K562 (cell line): ENCODE data around the gene UNC80. TPM values are rescaled to one million over a fixed set of nuclear protein-coding genes. Genes with fewer than 3 reads are reported as not detected.

ENCODE experiments used
- ATAC-seq: fragments of 200-7000 bp; cut with Tn5 transposase; 3 replicates; pipeline ENCODE4 v1.9.1; 2020; ENCODE audit warnings: moderate library complexity
- BruUV-seq: library from RNA; stranded (reverse); fragments of 400-500 nt; replicated peaks from 2 replicates; lab custom pipeline; 2021; lab: Mats Ljungman, UMichigan
- CTCF ChIA-PET: fragments of 300-600 bp; formaldehyde crosslinking; extraction: SDS; loops from one replicate; lab custom pipeline; 2021; ENCODE audit warnings: low intra/inter-chr PET ratio; lab: Yijun Ruan, JAX
- POLR2A ChIA-PET: fragments of 300-600, 350-650 bp; sonication (Branson Sonifier 250); formaldehyde crosslinking; extraction: SDS; loops from one replicate; lab custom pipeline; 2021; ENCODE audit warnings: antibody characterized with exemption, inconsistent platforms; lab: Yijun Ruan, JAX
- DNase-seq, 4 experiments: peaks; one replicate each; pipeline versions ENCODE4 v3.0.0 to v3.0.0-alpha.2; 2011 to 2018; ENCODE audit warnings: low spot score in 3 of 4, mixed read lengths in 3 of 4; ENCODE audit errors: extremely low read depth in 1 of 4
- FAIRE-seq: peaks from 2 replicates; lab custom pipeline; 2011; peaks lifted over from hg19 to GRCh38; lab: Jason Lieb, UNC
- H2AFZ ChIP-seq: 2 replicates; pipeline ENCODE4 v1.6.0; 2011; ENCODE audit warnings: low read depth, low read length, control low read depth, inconsistent platforms
- H3K27ac ChIP-seq: fragments of 200-600 bp; 3 replicates; pipeline ENCODE4 v1.8.0; 2011; ENCODE audit warnings: low read depth, mild to moderate bottlenecking, control low read depth, inconsistent platforms, low read length, moderate library complexity, mixed read lengths; ENCODE audit errors: extremely low read depth
- H3K27me3 ChIP-seq, 2 experiments: fragments of 300-600 bp in 1 of 2; 2 replicates in 1 of 2; 3 replicates in 1 of 2; pipeline versions ENCODE4 v1.6.0 to v1.8.0; 2011; ENCODE audit warnings: inconsistent platforms in 2 of 2, low read length in 2 of 2, mild to moderate bottlenecking in 1 of 2, mixed read lengths in 1 of 2, moderate library complexity in 1 of 2; ENCODE audit not compliant: control insufficient read depth in 2 of 2, insufficient read depth in 2 of 2
- H3K36me3 ChIP-seq: fragments of 300-600 bp; 3 replicates; pipeline ENCODE4 v1.8.0; 2011; ENCODE audit warnings: mild to moderate bottlenecking, low read length, inconsistent platforms; ENCODE audit not compliant: control insufficient read depth, insufficient read depth
- H3K4me1 ChIP-seq, 2 experiments: fragments of 200-600 bp in 1 of 2; replicated peaks in 1 of 2; 2 replicates in 1 of 2; 3 replicates in 1 of 2; pipeline versions ENCODE4 v1.5.1 to v1.8.0; 2011; ENCODE audit warnings: inconsistent platforms in 2 of 2, low read length in 2 of 2, mild to moderate bottlenecking in 1 of 2, mixed read lengths in 1 of 2, moderate library complexity in 1 of 2; ENCODE audit not compliant: control insufficient read depth in 2 of 2, insufficient read depth in 2 of 2
- H3K4me2 ChIP-seq: 2 replicates; pipeline ENCODE4 v1.6.1; 2011; ENCODE audit warnings: low read length, control low read depth, inconsistent platforms, mixed read lengths; ENCODE audit not compliant: insufficient read depth
- H3K4me3 ChIP-seq: fragments of 200-600 bp; sonication (generic), shearing (Covaris generic); 2 replicates; pipeline ENCODE4 v1.5.1; 2016; ENCODE audit warnings: control low read depth, inconsistent platforms
- H3K79me2 ChIP-seq: fragments of 200-600 bp; 3 replicates; pipeline ENCODE4 v1.8.0; 2011; ENCODE audit warnings: low read length, inconsistent platforms; ENCODE audit not compliant: control insufficient read depth, insufficient read depth
- H3K9ac ChIP-seq, 2 experiments: 2 replicates each; pipeline versions ENCODE4 v1.6.0 to v1.6.1; 2011; ENCODE audit warnings: low read depth in 2 of 2, low read length in 2 of 2, control low read depth in 1 of 2, inconsistent platforms in 1 of 2, mild to moderate bottlenecking in 1 of 2, mixed read lengths in 1 of 2; ENCODE audit not compliant: insufficient read depth in 1 of 2
- H3K9me1 ChIP-seq: one replicate; pipeline ENCODE4 v1.6.0; 2011; ENCODE audit warnings: inconsistent platforms, mild to moderate bottlenecking, low read length, moderate library complexity; ENCODE audit not compliant: control insufficient read depth, insufficient read depth
- H3K9me3 ChIP-seq: replicated peaks from 2 replicates; pipeline ENCODE4 v1.5.1; 2011; ENCODE audit warnings: low read depth, low read length, inconsistent platforms; ENCODE audit not compliant: control insufficient read depth, insufficient read depth
- H4K20me1 ChIP-seq: replicated peaks from 2 replicates; pipeline ENCODE4 v1.6.1; 2011; ENCODE audit warnings: low read length, inconsistent platforms, mixed read lengths; ENCODE audit not compliant: control insufficient read depth, insufficient read depth
- CBX5 ChIP-seq: IDR thresholded peaks from 2 replicates; pipeline ENCODE4 v1.6.1; 2014; ENCODE audit warnings: low read depth, borderline replicate concordance
- FOXK2 ChIP-seq, 2 experiments: fragments of 450-650 bp; IDR thresholded peaks in 1 of 2; conservative IDR thresholded peaks in 1 of 2; 2 replicates each; pipeline ENCODE4 v1.6.1; 2016; ENCODE audit warnings: low read depth in 2 of 2, mild to moderate bottlenecking in 1 of 2
- MCM5 ChIP-seq: fragments of 450-650 bp; IDR thresholded peaks from 2 replicates; pipeline ENCODE4 v1.6.1; 2016; ENCODE audit warnings: low read depth
- NFATC3 ChIP-seq: fragments of 450-650 bp; IDR thresholded peaks from 2 replicates; pipeline ENCODE4 v1.6.1; 2017; ENCODE audit warnings: mild to moderate bottlenecking
- TAF9B ChIP-seq: fragments of 450-650 bp; IDR thresholded peaks from 2 replicates; pipeline ENCODE4 v1.6.1; 2018; ENCODE audit warnings: mild to moderate bottlenecking; ENCODE audit not compliant: partially characterized antibody
- TBP ChIP-seq: optimal IDR thresholded peaks from 2 replicates; pipeline ENCODE3; 2011; ENCODE audit warnings: low read depth, low read length, improper control_type of control experiment
- ZEB2 ChIP-seq: fragments of 450-650 bp; IDR thresholded peaks from 2 replicates; pipeline ENCODE4 v1.6.1; 2016
- ZNF717 ChIP-seq: fragments of 250-450 bp; sonication (Bioruptor Pico); IDR thresholded peaks from 2 replicates; pipeline ENCODE4 v1.5.0; 2021
- WGBS: fragments of 100-300 bp; shearing (Covaris generic); methylation state at CpG from one replicate; pipeline ENCODE4 v1.1.6; 2016; ENCODE audit warnings: low coverage, mixed read lengths; ENCODE audit not compliant: insufficient coverage; ENCODE audit errors: missing lambda C conversion rate; 5-methylcytosine and 5-hydroxymethylcytosine counted together
- in situ Hi-C: fragments of 300-500 bp; cut with MboI; formaldehyde crosslinking; loops from 4 replicates; pipeline ENCODE4 v1.15.0; 2018; ENCODE audit warnings: inconsistent platforms, mixed read lengths
- intact Hi-C: fragments of 100-400 bp; cut with micrococcal nuclease; formaldehyde crosslinking; loops from 2 replicates; pipeline ENCODE4 v1.14.2; 2022
- polyA plus RNA-seq, 8 experiments: library from polyadenylated mRNA; depleted of rRNA in 4 of 8; stranded (reverse) in 5 of 8; unstranded in 3 of 8; fragments of >200 nt; fragmentation: Nextera tagmentation in 2 of 8; fragmentation: Illumina TruSeq in 1 of 8; extraction: Ambion mirVana in 2 of 8; extraction: Trizol in 1 of 8; gene quantifications; 2 replicates each; pipeline versions ENCODE4 v1.2.1 to v1.2.3, GENCODE V29; 2011 to 2014; ENCODE audit warnings: inconsistent platforms in 1 of 8, missing spikeins in 1 of 8
- total RNA-seq, 7 experiments: library from RNA; depleted of rRNA in 6 of 7; stranded (reverse); fragments of >200 nt in 6 of 7; fragmentation: Illumina TruSeq in 2 of 7; extraction: Trizol in 2 of 7; gene quantifications; 2 replicates each; pipeline versions ENCODE4 v1.2.1 to v1.2.3, GENCODE V29; 2011 to 2021; ENCODE audit warnings: low replicate concordance in 1 of 7
- TF ChIP-seq, protein P1 (sequence below): fragments of 250-450 bp; sonication (Bioruptor Pico); IDR thresholded peaks from 2 replicates; pipeline ENCODE4 v1.8.0; 2021; ENCODE audit warnings: mild to moderate bottlenecking, moderate library complexity
- TF ChIP-seq, protein P2 (sequence below): sonication (generic); formaldehyde crosslinking; IDR thresholded peaks from 2 replicates; pipeline ENCODE4 v1.5.0; 2020; ENCODE audit warnings: missing genetic modification reagents
- TF ChIP-seq, protein P3 (sequence below), 2 experiments: fragments of 450-650 bp; formaldehyde crosslinking in 1 of 2; IDR thresholded peaks; 2 replicates each; pipeline versions ENCODE4 v1.4.0 to v1.6.1; 2014 to 2020; ENCODE audit warnings: mild to moderate bottlenecking in 2 of 2, borderline replicate concordance in 1 of 2, low read depth in 1 of 2
- TF ChIP-seq, protein P4 (sequence below): IDR thresholded peaks from 2 replicates; pipeline ENCODE4 v1.6.1; 2012; ENCODE audit warnings: low read depth, low read length, improper control_type of control experiment, borderline replicate concordance

UNC80 gene
- total and polyA plus RNA-seq, 9 of the 15 experiments (the other 6 are each of a cell fraction or from before 2014, with no cell fraction given): under 0.01 to 0.04 (median 0.01) TPM; not detected in 5

DNA sequence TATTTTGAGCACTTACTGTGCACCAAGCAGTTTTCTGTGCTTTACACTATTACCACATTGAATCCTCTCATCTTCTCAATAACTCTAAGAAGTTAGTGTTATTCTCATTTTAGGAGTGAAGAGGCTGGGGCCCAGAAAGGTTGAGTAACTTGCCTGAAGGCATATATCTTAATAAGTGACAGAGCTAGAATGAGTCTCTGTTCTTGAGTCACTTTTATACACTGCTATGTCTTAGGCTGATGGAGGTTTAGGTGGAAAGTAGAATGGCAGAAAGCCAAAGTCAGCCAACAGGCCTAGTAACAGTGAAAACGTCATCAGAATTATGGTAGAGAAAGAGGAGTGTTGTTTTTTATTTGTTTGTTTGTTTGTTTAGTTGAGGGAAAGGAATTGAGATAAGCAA lies 202.9 kb downstream of the UNC80 start:
- Histone ChIP-seq H3K4me3 (no peak overlapping the region), H3K4me2 (no peak overlapping the region), H3K4me1 (no peaks in the 10 kb centered on the region), H3K9me3 (no peaks in the 10 kb centered on the region), H3K27me3 (peaks cover 0 to 7% of the 10 kb centered on the region in 2 experiments; a peak in 1 of 5 replicates), H2AFZ (no peak overlapping the region), H3K79me2 (no peaks in the 10 kb centered on the region), H3K27ac (no peak overlapping the region), H3K36me3 (no peaks in the 10 kb centered on the region), H4K20me1 (no peaks in the 10 kb centered on the region), H3K9me1 (no peaks in the 10 kb centered on the region), H3K9ac (no peak overlapping the region)
- WGBS: 0% methylated on average over 1 of the region's 1 CpG
- DNase-seq: no peak
- no TSS peak for BruUV-seq
- in situ Hi-C loops: no loop called here
- ChIA-PET CTCF (no interaction called here), POLR2A (no interaction called here)
- intact Hi-C loops: no loop called here
- FAIRE-seq: no peak
- no peak for ATAC-seq
- TF ChIP-seq ZEB2 (no peak), CBX5 (no peak), FOXK2 (conservative IDR thresholded peaks at IDR 0.05 in 1 of 2, IDR thresholded peaks at IDR 0.05 in 1 of 2; ENCODE audit: low read depth in 2 of 2) (no peak), MCM5 (no peak), TAF9B (no peak), ZNF717 (CRISPR knock-in tag) (no peak), TBP (no peak), NFATC3 (no peak)
- TF ChIP-seq, protein P1, sequence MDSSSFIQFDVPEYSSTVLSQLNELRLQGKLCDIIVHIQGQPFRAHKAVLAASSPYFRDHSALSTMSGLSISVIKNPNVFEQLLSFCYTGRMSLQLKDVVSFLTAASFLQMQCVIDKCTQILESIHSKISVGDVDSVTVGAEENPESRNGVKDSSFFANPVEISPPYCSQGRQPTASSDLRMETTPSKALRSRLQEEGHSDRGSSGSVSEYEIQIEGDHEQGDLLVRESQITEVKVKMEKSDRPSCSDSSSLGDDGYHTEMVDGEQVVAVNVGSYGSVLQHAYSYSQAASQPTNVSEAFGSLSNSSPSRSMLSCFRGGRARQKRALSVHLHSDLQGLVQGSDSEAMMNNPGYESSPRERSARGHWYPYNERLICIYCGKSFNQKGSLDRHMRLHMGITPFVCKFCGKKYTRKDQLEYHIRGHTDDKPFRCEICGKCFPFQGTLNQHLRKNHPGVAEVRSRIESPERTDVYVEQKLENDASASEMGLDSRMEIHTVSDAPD: no peak
- TF ChIP-seq, protein P2, sequence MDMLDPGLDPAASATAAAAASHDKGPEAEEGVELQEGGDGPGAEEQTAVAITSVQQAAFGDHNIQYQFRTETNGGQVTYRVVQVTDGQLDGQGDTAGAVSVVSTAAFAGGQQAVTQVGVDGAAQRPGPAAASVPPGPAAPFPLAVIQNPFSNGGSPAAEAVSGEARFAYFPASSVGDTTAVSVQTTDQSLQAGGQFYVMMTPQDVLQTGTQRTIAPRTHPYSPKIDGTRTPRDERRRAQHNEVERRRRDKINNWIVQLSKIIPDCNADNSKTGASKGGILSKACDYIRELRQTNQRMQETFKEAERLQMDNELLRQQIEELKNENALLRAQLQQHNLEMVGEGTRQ (CRISPR knock-in tag): no peak
- TF ChIP-seq, protein P3, sequence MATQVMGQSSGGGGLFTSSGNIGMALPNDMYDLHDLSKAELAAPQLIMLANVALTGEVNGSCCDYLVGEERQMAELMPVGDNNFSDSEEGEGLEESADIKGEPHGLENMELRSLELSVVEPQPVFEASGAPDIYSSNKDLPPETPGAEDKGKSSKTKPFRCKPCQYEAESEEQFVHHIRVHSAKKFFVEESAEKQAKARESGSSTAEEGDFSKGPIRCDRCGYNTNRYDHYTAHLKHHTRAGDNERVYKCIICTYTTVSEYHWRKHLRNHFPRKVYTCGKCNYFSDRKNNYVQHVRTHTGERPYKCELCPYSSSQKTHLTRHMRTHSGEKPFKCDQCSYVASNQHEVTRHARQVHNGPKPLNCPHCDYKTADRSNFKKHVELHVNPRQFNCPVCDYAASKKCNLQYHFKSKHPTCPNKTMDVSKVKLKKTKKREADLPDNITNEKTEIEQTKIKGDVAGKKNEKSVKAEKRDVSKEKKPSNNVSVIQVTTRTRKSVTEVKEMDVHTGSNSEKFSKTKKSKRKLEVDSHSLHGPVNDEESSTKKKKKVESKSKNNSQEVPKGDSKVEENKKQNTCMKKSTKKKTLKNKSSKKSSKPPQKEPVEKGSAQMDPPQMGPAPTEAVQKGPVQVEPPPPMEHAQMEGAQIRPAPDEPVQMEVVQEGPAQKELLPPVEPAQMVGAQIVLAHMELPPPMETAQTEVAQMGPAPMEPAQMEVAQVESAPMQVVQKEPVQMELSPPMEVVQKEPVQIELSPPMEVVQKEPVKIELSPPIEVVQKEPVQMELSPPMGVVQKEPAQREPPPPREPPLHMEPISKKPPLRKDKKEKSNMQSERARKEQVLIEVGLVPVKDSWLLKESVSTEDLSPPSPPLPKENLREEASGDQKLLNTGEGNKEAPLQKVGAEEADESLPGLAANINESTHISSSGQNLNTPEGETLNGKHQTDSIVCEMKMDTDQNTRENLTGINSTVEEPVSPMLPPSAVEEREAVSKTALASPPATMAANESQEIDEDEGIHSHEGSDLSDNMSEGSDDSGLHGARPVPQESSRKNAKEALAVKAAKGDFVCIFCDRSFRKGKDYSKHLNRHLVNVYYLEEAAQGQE (IDR thresholded peaks at IDR 0.05; ENCODE audit: borderline replicate concordance): no peak
- TF ChIP-seq, protein P3 (CRISPR knock-in tag; IDR thresholded peaks at IDR 0.05; ENCODE audit: low read depth): no peak
- TF ChIP-seq, protein P4, sequence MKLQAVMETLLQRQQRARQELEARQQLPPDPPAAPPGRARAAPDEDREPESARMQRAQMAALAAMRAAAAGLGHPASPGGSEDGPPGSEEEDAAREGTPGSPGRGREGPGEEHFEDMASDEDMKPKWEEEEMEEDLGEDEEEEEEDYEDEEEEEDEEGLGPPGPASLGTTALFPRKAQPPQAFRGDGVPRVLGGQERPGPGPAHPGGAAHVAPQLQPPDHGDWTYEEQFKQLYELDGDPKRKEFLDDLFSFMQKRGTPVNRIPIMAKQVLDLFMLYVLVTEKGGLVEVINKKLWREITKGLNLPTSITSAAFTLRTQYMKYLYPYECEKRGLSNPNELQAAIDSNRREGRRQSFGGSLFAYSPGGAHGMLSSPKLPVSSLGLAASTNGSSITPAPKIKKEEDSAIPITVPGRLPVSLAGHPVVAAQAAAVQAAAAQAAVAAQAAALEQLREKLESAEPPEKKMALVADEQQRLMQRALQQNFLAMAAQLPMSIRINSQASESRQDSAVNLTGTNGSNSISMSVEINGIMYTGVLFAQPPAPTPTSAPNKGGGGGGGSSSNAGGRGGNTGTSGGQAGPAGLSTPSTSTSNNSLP: no peak
